HEK293T (cell line): Measurements from ENCODE around the gene P2RY12.

Experiments used
- BHLHE40 ChIP-seq: fragments of 450-650 bp; IDR thresholded peaks from 2 replicates; pipeline ENCODE4 v1.6.1; 2016; ENCODE audit warnings: mild to moderate bottlenecking, moderate library complexity, borderline replicate concordance
- CTBP1 ChIP-seq: fragments of 450-650 bp; IDR thresholded peaks from 2 replicates; pipeline ENCODE4 v1.6.1; 2016; ENCODE audit warnings: borderline replicate concordance
- ELF4 ChIP-seq: fragments of 450-650 bp; IDR thresholded peaks from 2 replicates; pipeline ENCODE4 v1.6.1; 2017; ENCODE audit warnings: antibody characterized with exemption
- FOXA1 ChIP-seq: fragments of 450-650 bp; IDR thresholded peaks from 2 replicates; pipeline ENCODE4 v1.6.1; 2016; ENCODE audit warnings: mild to moderate bottlenecking
- FOXM1 ChIP-seq: fragments of 450-650 bp; IDR thresholded peaks from 2 replicates; pipeline ENCODE4 v1.6.1; 2017; ENCODE audit warnings: mild to moderate bottlenecking, borderline replicate concordance
- L3MBTL2 ChIP-seq: fragments of 450-650 bp; conservative IDR thresholded peaks from 2 replicates; pipeline ENCODE4 v1.6.1; 2016; ENCODE audit warnings: mild to moderate bottlenecking
- NFRKB ChIP-seq: fragments of 450-650 bp; IDR thresholded peaks from 2 replicates; pipeline ENCODE4 v1.6.1; 2016; ENCODE audit warnings: mild to moderate bottlenecking, moderate library complexity
- SP1 ChIP-seq: fragments of 450-650 bp; IDR thresholded peaks from 2 replicates; pipeline ENCODE4 v1.6.1; 2017

GRCh38 chr3:151320131-151320530, 64.4 kb downstream of the P2RY12 start:
- TF ChIP-seq BHLHE40 = no peak
- no peak for TF ChIP-seq FOXM1
- TF ChIP-seq L3MBTL2 = no peak
- no peak for TF ChIP-seq FOXA1
- TF ChIP-seq SP1 = no peak
- TF ChIP-seq CTBP1 = no peak
- TF ChIP-seq ELF4 = no peak
- no peak for TF ChIP-seq NFRKB
